Measurements from ENCODE around the gene APOBEC2. TPM values are rescaled to one million over a fixed set of nuclear protein-coding genes. Genes with fewer than 3 reads are reported as not detected.

APOBEC2 gene
- polyA plus RNA-seq, 1 donor = 0.37 TPM

DNA sequence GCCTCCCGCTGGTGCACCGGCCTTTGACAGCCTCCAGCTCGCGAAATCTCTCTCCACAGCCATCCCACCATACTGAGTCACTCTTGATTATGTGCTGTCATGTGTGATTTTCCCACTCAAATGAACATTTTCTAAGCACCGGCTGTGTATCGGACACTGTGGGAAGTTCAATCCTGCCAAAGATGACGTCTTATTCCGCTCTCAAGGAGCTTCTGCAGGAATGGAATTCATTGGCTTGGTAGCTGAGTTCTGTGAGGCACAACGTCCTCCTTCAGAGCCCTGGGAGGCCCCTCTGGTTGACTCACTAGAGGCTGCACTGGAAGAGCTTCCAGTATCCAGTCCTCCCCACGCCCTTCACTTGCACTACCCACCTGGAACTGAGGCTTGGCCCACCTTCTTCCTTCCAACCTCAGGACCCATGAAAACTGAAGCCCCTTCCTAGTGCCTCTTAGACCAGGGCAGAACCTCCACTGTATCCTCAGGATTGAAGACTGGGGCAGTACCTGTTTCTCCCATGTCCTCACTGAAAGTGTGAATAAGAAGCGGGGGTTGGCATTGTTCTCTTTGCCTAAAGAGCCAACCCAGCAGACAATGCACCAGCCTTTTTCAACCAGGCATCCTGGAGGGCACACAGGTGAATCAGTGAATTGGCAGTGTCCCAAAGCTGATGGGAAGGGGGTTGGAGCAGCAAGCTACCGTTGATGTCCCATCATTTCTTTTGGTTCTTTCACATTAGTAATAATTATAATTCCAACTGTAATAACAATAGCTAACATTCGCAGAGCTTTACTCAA lies 15.7 kb upstream of the APOBEC2 start:
- no peak for DNase-seq

- DNase-seq = no peak
These were observed 14.8 kb upstream of the APOBEC2 start for GRCh38 chr6:41038205-41038604.

DNA sequence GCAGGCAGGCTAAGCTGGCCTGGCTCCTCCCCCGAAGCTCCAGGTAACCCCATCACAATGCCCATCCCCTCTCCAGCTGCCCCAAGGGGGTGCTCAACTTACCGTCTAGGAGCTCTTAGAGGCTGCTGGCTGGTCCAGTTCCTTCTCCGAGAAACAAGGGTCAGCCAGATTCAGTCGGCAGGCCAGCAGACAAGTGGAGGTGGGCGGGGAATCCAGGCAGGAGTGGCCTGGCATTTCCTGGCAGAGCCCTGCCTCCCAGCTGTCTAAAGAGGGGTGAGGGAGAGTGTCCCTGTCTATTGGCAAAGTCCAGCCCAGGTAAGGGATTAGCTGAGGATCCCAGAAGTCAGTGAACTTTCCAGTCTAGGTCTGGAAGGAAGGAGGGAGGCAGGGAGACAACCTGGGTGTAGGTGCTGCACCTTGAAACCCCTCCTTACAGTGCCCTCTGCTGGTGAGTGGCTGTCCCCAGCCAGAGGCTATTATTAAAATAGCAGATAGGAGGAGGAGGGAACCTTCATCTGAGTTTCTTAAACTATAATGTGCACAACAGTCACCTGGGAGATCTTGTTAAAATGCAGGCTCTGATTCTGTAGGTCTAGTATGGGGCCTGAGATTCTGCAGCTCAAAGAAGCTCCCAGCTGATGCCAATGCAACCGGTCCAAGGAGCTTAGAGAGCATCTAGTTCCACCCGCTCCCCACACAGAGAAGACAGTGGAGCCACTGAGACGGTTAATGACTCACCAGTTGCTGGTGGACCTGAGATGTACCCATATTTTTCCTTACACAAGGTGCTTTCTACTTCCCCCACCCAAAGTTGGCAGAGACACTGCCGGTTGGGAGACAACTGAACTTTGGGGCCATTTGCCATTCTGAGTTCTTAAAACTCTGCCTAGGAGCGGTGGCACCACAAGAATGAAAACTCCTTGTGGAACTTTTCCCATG lies 13.7 kb upstream of the APOBEC2 start, which contains the start of gene UNC5CL:
TSS of gene UNC5CL (minus strand) at position 162 of the 939 bp plus-strand sequence. CDS start 4,147 bp downstream, outside the sequence.
- DNase-seq = no peak

DNA sequence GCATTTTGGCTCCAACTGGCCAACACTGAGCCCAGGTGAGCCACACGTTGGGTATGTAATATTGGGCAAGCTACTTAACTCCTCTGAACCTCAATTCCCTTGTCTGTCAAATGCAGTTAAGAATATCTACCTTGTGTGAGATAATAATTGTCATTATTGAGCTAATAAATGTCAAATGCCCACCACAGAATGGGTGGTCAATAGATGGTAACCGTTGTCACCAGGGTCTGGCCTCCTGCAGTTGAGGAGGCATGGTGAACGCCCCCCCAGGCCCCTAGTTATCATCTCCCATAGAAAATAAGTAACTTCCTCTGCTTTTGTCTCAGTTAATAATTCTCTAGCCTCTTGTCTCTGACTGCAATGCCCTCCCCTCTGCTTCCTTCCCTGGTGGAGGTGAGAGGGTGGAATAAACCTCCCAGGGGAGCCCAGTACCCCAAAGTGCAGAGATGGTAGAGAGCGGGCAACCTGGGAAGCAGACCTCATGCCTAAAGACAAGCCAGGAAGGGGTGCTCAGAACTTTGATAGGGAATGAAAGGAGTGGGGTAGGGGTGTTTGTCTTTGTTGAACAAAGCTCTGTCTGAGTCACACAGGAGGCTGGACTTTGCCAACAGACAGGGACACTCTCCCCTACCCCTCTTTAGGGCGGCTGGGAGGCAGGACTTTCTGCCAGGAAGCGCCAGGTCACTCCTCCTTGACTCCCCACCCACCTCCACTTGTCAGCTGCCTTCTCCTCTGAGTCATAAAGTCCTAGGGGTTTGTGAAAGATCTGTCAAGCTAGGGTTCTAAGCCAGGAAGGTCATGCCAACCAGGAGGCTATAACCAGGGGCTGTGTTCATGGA lies 12.7 kb upstream of the APOBEC2 start:
- DNase-seq = no peak

DNA sequence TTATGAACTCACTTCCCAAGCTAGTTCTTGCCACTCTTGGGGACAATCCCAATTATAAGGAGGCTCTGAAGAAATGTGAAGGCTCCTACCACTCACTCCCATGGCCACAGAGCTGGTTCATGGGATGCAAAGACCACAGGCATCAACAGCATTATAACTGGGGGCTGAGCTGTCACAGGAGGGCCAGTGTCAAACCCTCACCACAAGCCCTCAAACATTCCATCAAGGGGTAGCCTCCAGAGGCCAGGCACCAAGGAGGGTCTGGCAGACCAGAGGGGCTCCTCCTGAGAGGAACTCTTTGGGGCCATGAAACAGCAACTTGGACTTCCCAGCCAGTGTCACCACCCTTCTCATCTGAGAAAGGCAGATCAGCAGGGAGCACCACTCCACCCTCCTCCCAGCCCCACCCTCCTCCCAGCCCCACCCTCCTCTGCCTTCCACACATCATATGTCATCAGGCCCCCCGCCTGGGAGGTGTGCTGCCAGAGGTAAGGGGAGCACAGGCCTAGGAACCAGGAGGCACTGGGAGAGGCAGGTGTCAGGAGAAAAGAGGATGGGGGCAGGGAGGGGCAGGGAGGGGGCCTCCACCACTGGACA lies 12.0 kb upstream of the APOBEC2 start:
- no peak for DNase-seq

DNA sequence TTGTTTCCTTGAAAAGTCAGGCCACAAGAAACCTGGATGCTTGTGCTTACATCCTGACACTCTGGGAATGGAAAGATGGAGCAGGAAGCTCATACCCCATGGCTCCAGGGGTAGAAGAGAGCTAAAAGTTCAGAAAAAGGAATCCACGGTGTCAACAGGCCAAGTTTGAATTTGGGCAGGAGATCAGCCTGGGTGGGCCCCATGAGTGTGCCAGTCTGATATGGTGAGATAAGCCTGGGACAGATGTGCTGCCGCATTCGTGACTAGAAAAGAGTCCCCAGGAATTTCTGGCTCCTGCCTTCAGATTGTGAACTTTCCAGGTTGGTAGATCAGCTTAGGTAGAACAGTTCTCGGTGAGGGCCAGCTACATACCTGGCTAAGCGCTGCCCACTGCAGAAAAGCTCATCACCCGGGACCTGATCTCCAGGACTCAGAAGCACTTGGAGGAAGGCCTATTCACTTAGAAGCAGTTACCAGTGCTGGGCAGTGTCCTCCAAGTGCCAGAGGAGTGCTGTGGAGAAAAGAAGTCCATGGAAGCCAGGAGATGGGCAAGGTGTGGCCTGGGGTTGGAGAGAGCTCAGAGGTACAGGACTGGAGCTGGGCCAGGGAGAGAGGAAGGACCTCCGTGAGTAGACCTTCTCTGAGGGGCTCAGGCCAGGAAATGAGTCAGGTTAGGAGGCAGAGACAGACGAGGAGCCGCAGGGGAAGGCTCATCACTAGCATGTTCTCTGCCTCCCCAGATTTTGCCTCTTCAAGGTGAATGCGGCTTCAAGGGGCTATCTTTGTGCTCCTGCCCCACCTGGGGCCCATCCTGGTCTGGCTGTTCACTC lies 10.6 kb upstream of the APOBEC2 start, which contains the start of gene TSPO2:
TSS of gene TSPO2 (plus strand) at position 242 of the 830 bp plus-strand sequence. CDS start at position 761, 519 bp downstream.
- DNase-seq = no peak

GRCh38 chr6:41043151-41043550 lies 9.9 kb upstream of the APOBEC2 start:
- DNase-seq = no peak

- DNase-seq = no peak
These were observed 7.3 kb upstream of the APOBEC2 start for GRCh38 chr6:41045664-41046063.

GRCh38 chr6:41046084-41046483 lies 6.9 kb upstream of the APOBEC2 start:
- no peak for DNase-seq

GRCh38 chr6:41047306-41047705 lies 5.7 kb upstream of the APOBEC2 start:
- DNase-seq = no peak

GRCh38 chr6:41047745-41048732 lies 5.0 kb upstream of the APOBEC2 start:
- DNase-seq = no peak

DNA sequence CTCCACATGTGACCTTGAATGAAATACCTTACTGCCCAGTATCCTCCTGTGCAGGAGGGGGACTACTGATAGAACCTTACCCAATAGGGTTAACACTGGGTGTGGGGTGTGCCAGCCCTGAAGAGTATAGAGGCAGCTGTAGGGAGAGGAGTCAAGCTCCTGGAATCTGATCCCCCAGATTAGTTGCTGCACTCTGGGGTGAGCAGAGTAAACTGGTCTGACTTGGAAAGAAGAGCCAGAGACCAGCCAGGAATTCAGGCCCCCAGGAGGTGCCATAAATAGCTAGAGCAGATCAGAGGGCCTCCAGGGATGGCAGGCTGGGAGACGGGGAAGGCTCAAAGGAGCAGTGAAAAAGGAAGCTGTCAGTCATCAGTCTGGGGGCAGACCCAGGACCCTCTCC lies 3.5 kb upstream of the APOBEC2 start:
- DNase-seq = no peak

DNA sequence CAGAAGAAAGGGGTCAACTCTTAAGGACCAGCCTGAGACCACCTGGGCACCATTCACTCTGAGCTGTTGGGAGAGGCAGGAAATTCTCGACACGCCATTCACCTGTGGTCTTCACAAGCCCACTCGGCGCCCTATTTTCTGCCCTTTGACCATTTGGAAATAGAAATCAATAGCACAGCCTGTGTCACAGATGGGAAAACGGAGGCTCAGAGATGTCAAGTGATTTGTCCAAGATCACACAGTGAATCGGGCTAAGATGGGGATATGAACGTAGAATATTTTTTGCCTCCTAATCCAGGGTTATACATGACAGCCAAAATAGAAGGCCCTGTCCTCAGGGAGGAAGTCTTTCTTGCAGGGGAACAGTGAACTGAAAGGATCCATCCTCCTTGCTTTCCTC lies 3.0 kb upstream of the APOBEC2 start:
- no peak for DNase-seq

GRCh38 chr6:41050536-41050935 lies 2.5 kb upstream of the APOBEC2 start:
- no peak for DNase-seq

DNA sequence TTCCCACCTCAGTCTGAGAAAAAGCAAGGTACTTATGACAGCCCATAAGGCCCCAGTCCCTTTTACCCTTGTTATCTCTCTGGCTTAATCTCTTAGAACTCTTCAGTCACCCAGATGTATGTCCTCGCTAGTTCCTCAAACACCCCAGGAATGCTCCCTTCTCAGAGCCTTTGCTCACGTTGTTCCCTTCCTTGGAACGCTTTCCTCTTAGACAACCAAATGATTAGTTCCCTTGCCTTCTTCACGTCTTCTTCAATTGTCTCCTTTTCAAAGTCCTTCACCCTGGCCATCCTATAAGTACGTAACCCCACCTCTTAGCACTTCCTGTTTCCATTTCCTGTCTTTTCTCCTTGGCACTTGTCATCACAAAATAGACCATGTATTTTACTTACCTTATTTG lies 1.1 kb upstream of the APOBEC2 start:
- no peak for DNase-seq

GRCh38 chr6:41054511-41054910 lies 1.5 kb downstream of the APOBEC2 start:
- no peak for DNase-seq

DNA sequence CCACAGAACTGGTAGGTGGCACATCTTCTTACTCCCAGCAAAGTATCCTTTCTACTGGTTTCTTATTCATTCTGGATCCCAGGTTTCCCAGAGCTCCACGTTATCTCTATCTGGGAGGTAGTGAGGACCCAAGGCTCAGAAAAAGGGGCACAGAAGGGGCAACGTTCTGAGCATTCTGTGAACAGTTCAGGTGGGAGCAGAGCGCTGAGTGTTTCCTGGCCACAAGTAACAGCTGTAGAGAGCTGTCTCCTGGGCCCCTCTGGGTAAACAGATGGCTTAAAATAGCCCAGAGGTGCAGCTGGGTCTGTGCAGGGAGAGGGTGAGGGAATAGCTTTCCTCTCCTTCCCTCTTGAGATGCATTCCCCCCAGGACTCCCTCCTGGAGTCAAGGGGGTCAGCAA lies 2.1 kb downstream of the APOBEC2 start:
- no peak for DNase-seq

GRCh38 chr6:41056768-41057490 lies 3.9 kb downstream of the APOBEC2 start:
- DNase-seq = no peak

GRCh38 chr6:41058783-41059181 lies 5.8 kb downstream of the APOBEC2 start:
- no peak for DNase-seq
